GM18505 (cell line): ENCODE data around the gene TM4SF20.
"Not testable (repeated sequence)": the region's sequence is repeated elsewhere in the genome, so short reads cannot be mapped to it uniquely, and the experiment has no call there.

ENCODE experiments used
- ATAC-seq: cut with Tn5 transposase; IDR thresholded peaks from one replicate; pipeline ENCODE4 v1.9.1; 2021; ENCODE audit not compliant: unreplicated experiment
- POLR2A ChIP-seq: IDR thresholded peaks from 4 replicates; pipeline ENCODE4 v1.6.1; 2011; ENCODE audit warnings: borderline replicate concordance; ENCODE audit not compliant: insufficient read depth, insufficient read length; ENCODE audit errors: extremely low read depth

Gene TM4SF20

DNA sequence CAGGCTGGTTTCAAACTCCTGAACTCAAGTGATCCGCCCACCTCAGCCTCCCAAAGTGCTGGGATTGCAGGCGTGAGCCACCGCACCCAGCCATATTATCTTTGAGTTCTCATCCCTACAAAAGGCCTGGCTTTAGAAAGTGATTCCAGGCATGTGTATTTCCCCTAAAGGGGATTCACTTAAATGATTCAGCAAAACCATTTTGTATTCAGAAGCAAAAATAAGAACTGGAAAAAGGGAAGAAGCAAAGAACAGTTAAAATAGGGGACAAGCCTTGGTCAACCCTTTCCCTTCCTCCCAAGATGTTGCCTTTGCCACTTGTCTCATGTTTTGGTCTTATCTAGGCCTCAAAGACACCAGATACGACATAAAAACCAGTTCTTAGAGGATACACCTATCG is 10.5 kb downstream of the TM4SF20 start:
- no peak for ATAC-seq

DNA sequence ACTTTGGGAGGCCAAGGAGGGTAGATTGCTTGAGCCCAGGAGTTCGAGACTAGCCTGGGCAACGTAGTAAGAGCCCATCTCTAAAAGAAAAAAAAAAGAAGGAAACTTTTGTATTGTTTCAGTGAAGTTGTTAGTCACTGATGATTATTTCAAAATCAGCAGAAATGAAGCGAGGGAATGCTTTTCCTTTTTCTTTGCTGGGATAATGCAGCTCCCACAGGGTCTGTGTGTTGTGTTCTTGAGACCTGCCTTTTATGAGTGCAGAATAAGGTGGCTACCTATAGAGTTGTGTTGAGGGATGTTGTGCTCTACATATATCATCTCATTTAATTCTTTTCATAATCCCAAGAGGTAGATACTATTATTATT is 11.7 kb downstream of the TM4SF20 start:
- no peak for TF ChIP-seq POLR2A
- no peak for ATAC-seq

More for the DNA sequence above, 10.5 kb downstream of the TM4SF20 start:
- TF ChIP-seq POLR2A: no peak

DNA sequence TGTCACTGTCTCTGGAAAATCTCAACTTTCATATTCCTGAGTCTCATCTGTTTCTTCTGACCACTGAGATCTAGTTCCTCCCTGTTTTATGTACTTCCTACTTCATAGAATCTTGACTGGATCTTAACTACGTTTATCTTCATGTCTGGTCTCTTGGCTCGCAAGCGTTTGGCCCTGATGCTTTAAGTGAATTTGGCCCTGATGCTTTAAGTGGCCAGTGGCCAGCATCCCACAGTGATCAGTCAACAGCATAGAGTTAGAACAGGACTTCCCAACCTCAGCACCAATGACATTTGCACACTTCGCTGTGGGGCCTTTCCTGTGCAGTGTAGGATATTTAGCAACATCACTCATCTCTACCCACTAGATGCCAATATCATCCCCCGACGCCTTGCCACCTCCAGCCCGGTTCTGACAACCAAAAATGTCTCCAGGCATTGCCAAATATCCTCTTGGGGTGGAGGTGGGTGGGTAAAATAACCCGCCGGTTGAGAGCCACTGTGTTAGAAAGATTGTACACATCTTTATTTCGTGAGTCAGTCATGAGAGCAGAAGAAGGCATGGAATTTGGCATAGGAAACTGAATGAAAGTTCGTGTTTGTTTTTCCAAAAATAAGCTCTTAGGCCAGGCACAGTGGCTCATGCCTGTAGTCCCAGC is 12.2 kb downstream of the TM4SF20 start:
- no peak for TF ChIP-seq POLR2A
- ATAC-seq: no peak

DNA sequence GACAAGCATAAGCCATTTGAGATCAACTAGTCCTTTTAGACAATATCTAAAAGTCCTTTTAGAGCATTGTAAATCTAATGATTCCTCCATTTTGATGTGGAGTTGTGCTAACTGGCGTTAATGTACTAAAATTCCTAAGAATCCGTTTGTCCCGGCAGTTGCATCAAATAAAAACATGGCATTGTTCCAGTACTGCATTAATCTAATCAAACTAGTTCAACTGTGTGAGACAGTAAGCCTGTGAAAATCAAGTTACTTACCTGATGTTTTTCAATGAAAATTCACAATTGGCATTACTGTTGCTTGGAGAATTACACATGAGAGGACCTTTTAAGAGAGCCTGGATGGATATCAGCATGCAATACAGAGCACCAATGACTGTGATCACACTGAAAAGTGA is 13.3 kb downstream of the TM4SF20 start:
- no peak for ATAC-seq
- TF ChIP-seq POLR2A: no peak

DNA sequence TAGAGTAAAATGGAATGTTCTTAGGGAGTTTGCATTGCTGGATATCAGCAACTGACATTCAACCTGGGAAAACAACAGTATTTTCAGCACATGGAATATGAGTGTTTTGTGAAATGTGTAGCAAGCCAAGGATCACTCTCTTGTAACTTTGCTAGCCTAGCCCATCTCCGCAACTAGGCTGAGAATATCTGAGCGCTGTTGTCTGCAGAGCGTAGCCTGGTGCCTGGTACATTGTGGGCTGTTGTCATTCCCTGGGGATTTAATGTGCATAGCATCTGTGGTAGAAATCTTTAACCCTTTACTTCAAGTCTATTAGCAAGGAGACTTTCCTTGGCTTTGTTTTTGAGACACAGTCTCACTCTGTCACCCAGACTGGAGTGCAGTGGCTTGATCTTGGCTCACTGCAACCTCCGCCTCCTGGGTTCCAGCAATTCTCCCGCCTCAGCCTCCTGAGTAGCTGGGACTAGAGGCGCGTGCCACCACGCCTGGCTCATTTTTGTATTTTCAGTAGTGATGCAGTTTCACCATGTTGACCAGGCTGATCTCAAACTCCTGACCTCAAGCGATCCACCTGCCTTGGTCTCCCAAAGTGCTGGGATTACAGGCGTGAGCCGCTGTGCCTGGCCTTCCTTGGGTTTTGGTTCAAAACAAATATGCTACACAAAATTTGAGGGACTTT is 14.4 kb downstream of the TM4SF20 start:
- ATAC-seq: not testable (repeated sequence)

DNA sequence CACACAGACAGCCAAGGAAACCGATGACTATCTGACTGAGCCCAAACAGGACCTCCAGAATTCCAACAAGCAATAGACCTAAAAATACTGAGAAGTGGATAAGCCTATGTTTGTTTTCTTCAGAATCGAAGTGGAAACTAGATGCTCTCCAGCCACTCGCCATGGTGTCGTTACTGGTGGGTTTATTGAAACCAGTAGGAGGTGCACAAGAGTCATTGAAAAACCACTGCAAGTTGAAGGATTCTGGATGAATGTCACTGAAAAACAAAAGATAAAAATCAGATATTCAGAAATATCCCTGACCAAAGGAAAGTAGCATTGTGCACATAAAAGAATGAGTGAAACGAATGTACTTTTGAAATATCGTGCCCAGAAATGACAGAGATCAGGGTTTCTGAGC is 15.3 kb downstream of the TM4SF20 start:
- no peak for TF ChIP-seq POLR2A
- ATAC-seq: no peak

DNA sequence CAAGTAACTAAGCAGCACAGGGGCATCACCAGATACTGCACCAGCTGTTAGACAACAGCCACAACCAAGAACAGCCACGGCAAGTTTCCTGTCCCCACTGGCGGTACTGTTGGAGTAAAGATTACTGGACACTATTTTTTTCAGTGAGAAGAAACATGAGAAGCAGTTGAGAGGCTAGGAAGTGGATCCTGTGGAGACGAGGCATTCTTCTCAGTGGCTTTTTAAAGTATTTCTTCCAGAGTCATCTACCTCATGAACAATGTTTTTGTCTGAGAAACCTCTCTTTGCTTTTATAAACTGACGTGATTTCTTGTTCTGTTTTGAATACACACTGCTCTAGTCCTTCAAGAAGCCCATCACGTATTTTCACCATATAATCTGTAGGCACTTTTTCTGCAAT is 18.8 kb downstream of the TM4SF20 start:
- no peak for ATAC-seq
- no peak for TF ChIP-seq POLR2A

DNA sequence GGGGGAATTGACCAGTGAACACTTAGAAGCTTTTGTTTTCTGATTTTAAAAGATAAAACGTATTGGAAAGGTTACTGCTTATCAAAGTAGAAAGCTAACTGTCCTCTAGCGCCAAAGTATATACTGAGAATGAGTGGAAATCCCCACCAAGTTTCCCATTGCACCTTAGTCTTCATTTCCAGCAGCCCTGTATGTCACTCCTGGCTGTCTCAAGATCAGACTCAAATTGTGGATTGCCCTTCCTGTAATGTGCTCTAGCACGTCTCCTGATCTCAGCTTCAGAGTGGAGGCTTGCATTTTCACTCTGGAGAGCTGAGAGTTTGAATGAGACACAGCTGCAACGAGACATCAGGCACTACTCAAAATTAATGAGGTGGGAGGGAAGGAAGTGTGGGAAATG is 27.5 kb downstream of the TM4SF20 start:
- TF ChIP-seq POLR2A: no peak
- peak; percentile 78 for ATAC-seq

DNA sequence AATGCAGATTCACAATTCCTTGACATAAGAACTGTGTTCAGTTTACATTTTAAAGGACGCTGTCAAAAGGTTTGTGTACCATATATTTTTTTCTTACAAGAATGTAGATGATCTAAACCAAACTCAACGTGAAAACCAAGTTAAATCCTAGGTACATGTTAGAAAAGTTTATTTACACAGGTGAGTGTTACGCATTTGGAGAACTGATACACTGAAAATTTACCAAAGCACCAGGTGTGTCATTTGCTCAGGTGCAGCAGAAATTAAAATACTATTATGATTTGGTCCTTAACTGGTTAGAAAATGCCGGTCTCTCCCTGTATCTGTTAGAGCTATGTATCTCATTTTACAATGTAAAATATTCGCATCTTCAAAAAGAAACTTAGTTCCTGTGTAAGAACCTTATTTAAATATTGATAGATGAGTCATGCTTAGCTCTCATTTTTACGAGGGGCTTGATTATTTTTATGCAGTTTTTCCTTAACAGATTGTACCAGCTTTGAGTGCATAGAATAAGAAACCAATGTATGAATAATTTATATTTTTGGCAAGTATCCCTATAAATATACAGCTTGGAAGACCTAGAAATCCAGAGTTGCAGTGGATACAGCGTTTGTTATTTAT is 29.0 kb downstream of the TM4SF20 start:
- ATAC-seq: no peak
- TF ChIP-seq POLR2A: no peak

DNA sequence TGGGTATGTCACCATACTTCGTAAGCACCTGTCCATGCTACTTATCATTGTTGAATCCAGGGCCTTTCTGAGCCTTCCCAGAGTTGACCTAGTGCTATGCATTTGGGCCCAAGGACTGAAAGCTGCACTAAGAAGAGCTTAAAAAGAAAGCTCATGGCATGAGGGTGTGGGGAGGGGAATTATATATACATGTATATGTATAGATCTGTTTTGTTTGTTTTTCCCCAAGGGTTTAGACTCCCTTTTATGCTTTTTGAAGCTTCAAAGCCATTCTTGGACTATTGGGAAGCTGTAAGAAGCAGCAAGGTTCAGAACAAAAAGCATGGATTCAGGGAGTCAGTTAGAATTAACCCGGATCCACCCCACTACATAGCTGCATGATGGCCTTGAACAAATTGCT is 30.8 kb downstream of the TM4SF20 start:
- no peak for TF ChIP-seq POLR2A
- no peak for ATAC-seq

DNA sequence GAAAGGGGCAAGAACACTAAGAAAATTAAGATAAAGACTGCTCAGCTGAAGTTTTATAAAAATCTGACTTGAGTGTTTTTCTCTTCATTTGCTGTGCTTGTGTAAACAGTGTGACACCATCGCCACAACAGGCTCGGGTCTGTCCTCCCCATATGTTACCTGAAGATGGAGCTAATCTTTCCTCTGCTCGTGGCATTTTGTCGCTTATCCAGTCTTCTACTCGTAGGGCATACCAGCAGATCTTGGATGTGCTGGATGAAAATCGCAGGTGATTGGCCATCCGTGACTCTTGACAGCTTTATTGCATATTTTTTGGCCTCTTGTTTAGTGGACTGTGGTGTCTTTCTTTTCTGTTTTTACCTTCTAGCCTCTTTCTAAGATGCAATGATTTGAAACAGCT is 32.0 kb downstream of the TM4SF20 start:
- no peak for ATAC-seq
- TF ChIP-seq POLR2A: no peak

DNA sequence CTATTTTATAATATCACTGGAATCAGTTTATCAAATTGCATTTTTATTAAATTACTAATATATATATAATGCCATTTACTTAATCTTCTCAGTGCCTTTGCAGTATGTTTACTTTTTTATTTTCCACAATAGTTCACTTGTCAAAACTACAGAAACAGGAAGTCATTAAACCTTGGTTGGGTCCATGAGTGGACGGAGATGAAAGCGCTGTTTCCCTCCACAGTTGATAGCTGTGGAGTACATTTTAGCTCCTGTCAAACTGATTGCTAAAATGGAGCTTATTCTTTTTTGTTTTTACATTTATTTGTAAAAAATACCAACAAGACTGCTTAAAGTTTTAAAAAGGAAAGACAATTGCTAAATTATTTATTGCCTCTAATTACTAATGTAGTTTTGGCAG is 34.9 kb downstream of the TM4SF20 start:
- ATAC-seq: no peak
- no peak for TF ChIP-seq POLR2A

DNA sequence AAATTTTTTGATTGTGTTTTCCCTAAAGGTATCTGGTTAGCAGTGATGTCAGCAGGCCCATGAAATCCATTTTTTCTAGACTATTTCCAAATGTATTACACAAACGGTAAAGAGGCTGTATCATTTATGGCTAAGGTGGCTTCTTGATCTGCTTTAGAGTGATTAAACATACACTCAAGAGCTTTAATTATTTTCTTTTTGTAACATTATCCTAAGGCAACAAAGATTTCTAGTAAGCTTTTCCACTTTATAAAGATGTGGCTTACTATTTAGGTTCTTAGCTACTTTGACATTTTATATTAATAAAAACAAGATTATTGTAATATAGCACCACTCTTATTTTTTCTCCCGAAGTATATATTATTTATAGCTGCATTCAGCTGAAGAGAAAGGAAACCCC is 37.6 kb downstream of the TM4SF20 start:
- TF ChIP-seq POLR2A: no peak
- ATAC-seq: no peak

DNA sequence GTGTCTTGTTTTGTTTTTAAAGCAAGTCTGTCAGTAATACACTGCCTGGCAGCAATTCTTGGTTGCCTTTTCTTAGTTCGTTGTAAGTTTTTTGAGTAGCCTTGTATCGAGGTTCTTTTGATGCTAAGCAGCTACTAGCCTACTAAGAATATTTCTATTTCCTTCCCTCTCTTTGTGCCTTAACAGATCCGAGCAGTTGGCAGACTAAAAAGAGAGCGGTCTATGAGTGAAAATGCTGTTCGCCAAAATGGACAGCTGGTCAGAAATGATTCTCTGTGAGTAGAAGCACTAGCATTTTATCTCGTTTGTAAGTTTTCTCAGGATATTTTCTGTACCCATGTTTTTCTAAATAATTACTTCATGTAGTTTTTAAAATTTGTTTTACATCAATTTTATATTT is 39.0 kb downstream of the TM4SF20 start:
- no peak for ATAC-seq
- TF ChIP-seq POLR2A: no peak
